Breast epithelium (tissue), 4 donors: ENCODE results near the gene TREML4. TPM values are rescaled to one million over a fixed set of nuclear protein-coding genes. Genes with fewer than 3 reads are reported as not detected.

Source experiments
- DNase-seq, 2 donors: peaks; one replicate each; pipeline ENCODE4 v3.0.0-alpha.2; 2019; ENCODE audit warnings: low spot score in 2 of 2
- H3K27ac ChIP-seq, 2 donors: fragments of 200-600 bp; sonication (generic) in 1 of 2; one replicate each; pipeline ENCODE4 v1.5.1; 2016 to 2019; ENCODE audit warnings: mild to moderate bottlenecking in 1 of 2
- H3K27me3 ChIP-seq, 2 donors: fragments of 200-600 bp; sonication (generic) in 1 of 2; one replicate each; pipeline versions ENCODE4 v1.5.1 to v1.6.0; 2017 to 2019; ENCODE audit warnings: control low read depth in 1 of 2, mild to moderate bottlenecking in 1 of 2
- H3K36me3 ChIP-seq: fragments of 200-600 bp; one replicate; pipeline ENCODE4 v1.5.1; 2019
- H3K4me1 ChIP-seq, 2 donors: fragments of 200-600 bp; sonication (generic); one replicate each; pipeline ENCODE4 v1.5.1; 2016 to 2019; ENCODE audit warnings: control low read depth in 1 of 2
- H3K4me3 ChIP-seq, 3 donors: fragments of 200-600 bp; sonication (generic); 1 replicate in 2 of 3; 2 replicates in 1 of 3; pipeline ENCODE4 v1.5.1; 2016 to 2019; ENCODE audit warnings: mild to moderate bottlenecking in 3 of 3, moderate library complexity in 2 of 3
- H3K9me3 ChIP-seq, 2 donors: fragments of 200-600 bp; sonication (generic) in 1 of 2; one replicate each; pipeline ENCODE4 v1.5.1; 2016 to 2019; ENCODE audit warnings: control low read depth in 1 of 2
- POLR2A ChIP-seq: fragments of 450-650 bp; IDR thresholded peaks from one replicate; pipeline ENCODE4 v1.6.1; 2016; ENCODE audit warnings: antibody characterized with exemption, mild to moderate bottlenecking, moderate library complexity
- POLR2AphosphoS5 ChIP-seq, 3 donors: sonication (generic); formaldehyde crosslinking; IDR thresholded peaks; one replicate each; pipeline ENCODE4 v1.6.1; 2017; ENCODE audit warnings: antibody characterized with exemption in 3 of 3
- intact Hi-C: fragments of 100-400 bp; cut with DNase I; formaldehyde crosslinking; loops from one replicate; pipeline ENCODE4 v1.15.1; 2023; ENCODE audit warnings: low total_unique reads
- total RNA-seq, 3 donors: library from RNA; depleted of rRNA; stranded (reverse); fragments of >200 nt; gene quantifications; one replicate each; pipeline ENCODE4 v1.1.0, GENCODE V29; 2016
- TF ChIP-seq, protein P1 (sequence below), 3 donors: fragments of 450-650 bp; IDR thresholded peaks; one replicate each; pipeline ENCODE4 v1.5.1; 2016 to 2017; ENCODE audit warnings: antibody characterized with exemption in 3 of 3, mild to moderate bottlenecking in 3 of 3, moderate library complexity in 3 of 3

The TREML4 gene
- total RNA-seq, 3 donors from 2014 or later: not detected

DNA sequence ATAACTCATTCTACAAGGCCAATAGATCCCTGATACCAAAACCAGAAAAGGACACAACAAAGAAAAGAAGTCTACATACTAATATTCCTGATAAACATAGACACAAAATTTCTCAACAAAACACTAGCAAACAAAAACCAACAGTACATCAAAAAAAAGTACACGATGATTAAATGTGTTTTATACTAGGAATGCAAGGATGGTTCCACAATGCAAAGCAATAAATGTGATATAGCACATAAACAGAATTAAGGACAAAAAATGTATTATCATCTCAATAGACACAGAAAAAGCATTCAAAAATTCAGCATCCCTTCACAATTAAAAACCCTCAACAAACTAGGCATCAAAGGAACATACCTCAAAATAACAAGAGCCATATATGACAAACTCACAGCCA lies 35.1 kb downstream of the TREML4 start:
- no peaks in the 10 kb centered on the region for H3K36me3 ChIP-seq
- intact Hi-C loops: no loop called here
- H3K27ac ChIP-seq: no peak overlapping the region
- no peak overlapping the region for H3K4me3 ChIP-seq
- DNase-seq: no peak
- no peaks in the 10 kb centered on the region for H3K27me3 ChIP-seq
- no peaks in the 10 kb centered on the region for H3K4me1 ChIP-seq
- peaks cover 0 to 22% of the 10 kb centered on the region in 2 donors for H3K9me3 ChIP-seq
- TF ChIP-seq, protein P1, sequence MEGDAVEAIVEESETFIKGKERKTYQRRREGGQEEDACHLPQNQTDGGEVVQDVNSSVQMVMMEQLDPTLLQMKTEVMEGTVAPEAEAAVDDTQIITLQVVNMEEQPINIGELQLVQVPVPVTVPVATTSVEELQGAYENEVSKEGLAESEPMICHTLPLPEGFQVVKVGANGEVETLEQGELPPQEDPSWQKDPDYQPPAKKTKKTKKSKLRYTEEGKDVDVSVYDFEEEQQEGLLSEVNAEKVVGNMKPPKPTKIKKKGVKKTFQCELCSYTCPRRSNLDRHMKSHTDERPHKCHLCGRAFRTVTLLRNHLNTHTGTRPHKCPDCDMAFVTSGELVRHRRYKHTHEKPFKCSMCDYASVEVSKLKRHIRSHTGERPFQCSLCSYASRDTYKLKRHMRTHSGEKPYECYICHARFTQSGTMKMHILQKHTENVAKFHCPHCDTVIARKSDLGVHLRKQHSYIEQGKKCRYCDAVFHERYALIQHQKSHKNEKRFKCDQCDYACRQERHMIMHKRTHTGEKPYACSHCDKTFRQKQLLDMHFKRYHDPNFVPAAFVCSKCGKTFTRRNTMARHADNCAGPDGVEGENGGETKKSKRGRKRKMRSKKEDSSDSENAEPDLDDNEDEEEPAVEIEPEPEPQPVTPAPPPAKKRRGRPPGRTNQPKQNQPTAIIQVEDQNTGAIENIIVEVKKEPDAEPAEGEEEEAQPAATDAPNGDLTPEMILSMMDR (IDR thresholded peaks at IDR 0.05): no peak
- TF ChIP-seq POLR2A (no peak), POLR2AphosphoS5 (IDR thresholded peaks at IDR 0.05) (no peak)

DNA sequence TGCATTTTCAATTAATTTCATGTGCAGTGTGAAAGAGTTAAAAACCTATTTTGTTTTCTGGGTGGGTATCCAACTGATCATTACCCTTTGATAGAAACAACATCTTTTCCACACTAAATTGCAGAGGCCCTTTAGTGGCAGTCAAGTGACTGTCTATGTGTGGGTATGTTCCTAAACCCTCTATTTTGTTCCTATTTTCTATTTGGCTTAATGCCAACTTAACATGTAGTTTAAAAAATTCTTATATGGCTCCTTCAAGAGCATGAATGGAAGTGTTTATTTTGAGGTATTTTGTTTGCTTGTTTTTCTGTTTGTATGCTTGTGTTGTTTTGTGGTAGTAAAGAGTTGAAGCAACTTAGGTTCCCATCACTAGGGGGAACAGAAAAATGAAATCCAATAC lies 38.4 kb downstream of the TREML4 start:
- DNase-seq: no peak
- Histone ChIP-seq H3K27me3 (no peaks in the 10 kb centered on the region), H3K36me3 (no peaks in the 10 kb centered on the region), H3K4me1 (no peaks in the 10 kb centered on the region), H3K4me3 (no peak overlapping the region), H3K27ac (no peak overlapping the region), H3K9me3 (peaks cover 0 to 21% of the 10 kb centered on the region in 2 donors)
- TF ChIP-seq, protein P1 (IDR thresholded peaks at IDR 0.05): no peak
- no peak for TF ChIP-seq POLR2A
- no peak for TF ChIP-seq POLR2AphosphoS5 (IDR thresholded peaks at IDR 0.05)
- intact Hi-C loops: no loop called here

DNA sequence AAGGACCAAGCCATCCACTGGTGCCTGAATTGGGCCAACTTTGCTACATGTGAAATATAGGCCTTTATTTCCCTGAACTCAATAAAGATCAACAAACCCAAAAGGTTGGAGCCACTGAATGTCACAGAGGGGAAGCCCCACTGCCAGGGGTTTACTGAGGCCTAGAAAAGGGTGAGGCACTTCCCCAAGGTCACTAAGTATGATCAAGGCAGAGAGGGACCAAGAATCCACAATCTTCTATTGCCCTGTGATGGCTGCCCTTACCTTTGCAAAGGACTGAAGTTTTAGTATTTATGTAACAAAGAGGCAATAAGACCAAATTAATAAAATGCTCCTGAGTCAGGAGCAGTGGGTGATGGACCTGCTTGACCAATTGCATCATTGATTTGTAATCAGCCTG lies 40.3 kb downstream of the TREML4 start:
- no peaks in the 10 kb centered on the region for H3K4me1 ChIP-seq
- no peaks in the 10 kb centered on the region for H3K27me3 ChIP-seq
- no peak overlapping the region for H3K27ac ChIP-seq
- no peak overlapping the region for H3K4me3 ChIP-seq
- intact Hi-C loops: no loop called here
- TF ChIP-seq POLR2A (no peak), POLR2AphosphoS5 (IDR thresholded peaks at IDR 0.05) (no peak)
- TF ChIP-seq, protein P1 (IDR thresholded peaks at IDR 0.05): no peak
- peaks cover 0 to 4% of the 10 kb centered on the region in 2 donors for H3K9me3 ChIP-seq
- no peak for DNase-seq
- no peaks in the 10 kb centered on the region for H3K36me3 ChIP-seq

DNA sequence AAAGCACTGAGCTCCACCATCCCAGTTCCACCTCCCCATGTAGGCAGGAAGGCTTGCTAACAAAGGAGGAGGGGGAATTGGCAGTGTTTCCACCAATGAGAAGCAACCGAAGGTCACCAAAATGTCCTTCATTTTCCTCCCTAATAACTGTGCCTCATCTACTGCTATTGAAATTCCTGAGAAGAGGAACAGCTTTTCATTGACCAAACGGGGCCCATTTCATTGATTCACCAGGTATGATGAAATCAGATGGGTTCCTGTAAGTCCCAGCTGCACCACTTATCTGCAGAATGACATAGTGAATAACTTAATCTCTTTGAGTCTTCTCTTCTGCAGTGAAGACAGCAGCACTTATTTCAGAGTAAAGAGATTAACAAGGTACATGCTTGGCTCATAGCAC lies 41.0 kb downstream of the TREML4 start:
- Histone ChIP-seq H3K27me3 (no peaks in the 10 kb centered on the region), H3K36me3 (no peaks in the 10 kb centered on the region), H3K4me1 (no peaks in the 10 kb centered on the region), H3K4me3 (no peak overlapping the region), H3K27ac (no peak overlapping the region), H3K9me3 (no peaks in the 10 kb centered on the region)
- intact Hi-C loops: no loop called here
- TF ChIP-seq POLR2A (no peak), POLR2AphosphoS5 (IDR thresholded peaks at IDR 0.05) (no peak)
- TF ChIP-seq, protein P1 (IDR thresholded peaks at IDR 0.05): no peak
- DNase-seq: no peak

DNA sequence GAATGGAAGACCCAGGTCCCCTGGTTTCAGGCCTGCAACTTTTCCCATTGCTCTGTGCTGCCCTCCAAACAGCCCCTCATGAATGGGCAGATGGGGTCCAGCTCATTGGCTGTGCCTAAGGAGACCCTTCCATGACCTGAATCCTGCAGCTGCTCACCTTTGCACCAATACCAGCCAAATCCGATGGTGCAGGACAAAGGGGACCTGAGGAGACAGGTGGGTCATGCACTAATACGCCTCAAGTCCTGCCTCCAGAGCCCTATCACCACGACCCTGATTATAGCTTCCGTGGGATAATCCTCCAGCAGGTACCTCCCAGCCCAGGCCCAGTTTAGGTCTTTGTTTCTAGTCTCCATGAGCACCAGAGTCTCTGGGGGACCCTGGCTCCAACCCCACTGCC lies 41.6 kb downstream of the TREML4 start:
- Histone ChIP-seq H3K27ac (no peak overlapping the region), H3K4me1 (no peaks in the 10 kb centered on the region), H3K27me3 (no peaks in the 10 kb centered on the region), H3K9me3 (no peaks in the 10 kb centered on the region), H3K36me3 (no peaks in the 10 kb centered on the region), H3K4me3 (no peak overlapping the region)
- intact Hi-C loops: no loop called here
- TF ChIP-seq POLR2A: no peak
- TF ChIP-seq, protein P1 (IDR thresholded peaks at IDR 0.05): no peak
- TF ChIP-seq POLR2AphosphoS5 (IDR thresholded peaks at IDR 0.05): no peak
- no peak for DNase-seq
